ENCODE measurements around the gene MAP4K5. TPM values are rescaled to one million over a fixed set of nuclear protein-coding genes. Genes with fewer than 3 reads are reported as not detected.
A peak's percentile ranks its signal among the peaks of the same experiment; 100 is the strongest.

The MAP4K5 gene
- polyA plus RNA-seq, 1 experiment: 8.8 TPM

DNA sequence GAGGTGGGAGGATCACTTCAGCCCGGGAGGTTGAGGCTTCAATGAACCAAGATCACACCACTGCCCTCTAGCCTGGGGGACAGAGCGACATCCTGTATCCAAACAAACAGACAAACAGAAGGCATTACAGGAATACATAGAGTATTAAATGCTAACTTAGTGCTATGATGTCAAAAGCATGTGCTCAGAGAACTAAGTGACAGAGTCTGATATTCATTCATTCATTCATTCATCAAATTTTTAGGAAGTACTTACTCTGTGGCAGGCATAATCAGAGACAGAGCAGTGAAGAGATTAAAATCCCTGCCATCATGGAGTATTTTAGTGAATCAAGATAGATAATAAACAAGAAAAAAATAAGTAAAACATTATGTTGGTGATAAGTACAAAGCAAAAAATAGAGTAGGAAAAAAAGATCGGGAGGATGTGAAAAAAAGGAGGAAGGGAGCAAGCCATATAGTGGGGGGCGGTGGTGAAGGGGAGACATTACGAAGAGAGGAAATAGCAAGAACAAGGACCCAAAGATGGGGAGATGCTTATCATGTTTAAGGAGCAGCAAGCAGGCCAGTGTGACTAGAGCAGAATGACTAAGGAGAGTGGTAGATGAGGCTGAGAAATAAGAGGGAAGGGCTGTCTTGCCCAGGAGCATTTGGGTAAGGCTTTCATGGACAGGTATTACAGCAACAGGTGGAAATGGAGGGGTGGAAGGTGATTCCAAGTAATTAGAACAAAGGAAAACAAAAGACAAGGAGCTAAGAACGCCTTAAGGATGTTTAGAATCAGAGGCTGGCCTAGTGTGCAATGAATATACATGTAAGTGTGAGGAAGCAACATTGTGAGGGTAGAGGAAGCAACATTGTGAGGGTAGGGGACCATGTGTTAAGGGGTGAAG, 2.8 kb downstream of the MAP4K5 start:
- CTCF ChIA-PET: interaction anchor here (0.7 to 1.8 kb wide), 5 partner anchors 187 to 249 kb away, joined by 3 to 8 read pairs (median 5); no protein-coding TSS in a partner anchor
- no peak for DNase-seq (ENCODE audit: low read depth)
- no peak for TF ChIP-seq CTCF (IDR thresholded peaks at IDR 0.05; ENCODE audit: insufficient read depth, low read depth, low read length)
- Histone ChIP-seq H3K4me3 (ENCODE audit: low read depth, low read length) (peak overlapping the region; percentile 92), H3K36me3 (ENCODE audit: control insufficient read depth, insufficient read depth, low read length) (no peaks in the 10 kb centered on the region), H3K27me3 (ENCODE audit: control insufficient read depth, insufficient read depth, low read length) (no peaks in the 10 kb centered on the region)
- POLR2A ChIA-PET: no interaction called here

- H3K4me3 ChIP-seq (ENCODE audit: low read depth, low read length): no peak overlapping the region
- DNase-seq (ENCODE audit: low read depth): no peak
- TF ChIP-seq CTCF (IDR thresholded peaks at IDR 0.05; ENCODE audit: insufficient read depth, low read depth, low read length): no peak
- CTCF ChIA-PET: interaction anchor here (0.7 to 1.8 kb wide), 6 partner anchors 185 to 300 kb away, joined by 3 to 8 read pairs (median 4); no protein-coding TSS in a partner anchor
- no peaks in the 10 kb centered on the region for H3K36me3 ChIP-seq (ENCODE audit: control insufficient read depth, insufficient read depth, low read length)
- POLR2A ChIA-PET: no interaction called here
- H3K27me3 ChIP-seq (ENCODE audit: control insufficient read depth, insufficient read depth, low read length): no peaks in the 10 kb centered on the region
These were observed 4.4 kb downstream of the MAP4K5 start for GRCh38 chr14:50528000-50528399.

GRCh38 chr14:50524731-50525515, 7.4 kb downstream of the MAP4K5 start:
- no peak overlapping the region for H3K4me3 ChIP-seq (ENCODE audit: low read depth, low read length)
- ChIA-PET CTCF (interaction anchor here (2.7 kb wide), 1 partner anchor 204 kb away, joined by 13 read pairs; no protein-coding TSS in a partner anchor), POLR2A (no interaction called here)
- H3K36me3 ChIP-seq (ENCODE audit: control insufficient read depth, insufficient read depth, low read length): no peaks in the 10 kb centered on the region
- H3K27me3 ChIP-seq (ENCODE audit: control insufficient read depth, insufficient read depth, low read length): no peaks in the 10 kb centered on the region
- no peak for DNase-seq (ENCODE audit: low read depth)
- TF ChIP-seq CTCF (IDR thresholded peaks at IDR 0.05; ENCODE audit: insufficient read depth, low read depth, low read length): no peak

DNA sequence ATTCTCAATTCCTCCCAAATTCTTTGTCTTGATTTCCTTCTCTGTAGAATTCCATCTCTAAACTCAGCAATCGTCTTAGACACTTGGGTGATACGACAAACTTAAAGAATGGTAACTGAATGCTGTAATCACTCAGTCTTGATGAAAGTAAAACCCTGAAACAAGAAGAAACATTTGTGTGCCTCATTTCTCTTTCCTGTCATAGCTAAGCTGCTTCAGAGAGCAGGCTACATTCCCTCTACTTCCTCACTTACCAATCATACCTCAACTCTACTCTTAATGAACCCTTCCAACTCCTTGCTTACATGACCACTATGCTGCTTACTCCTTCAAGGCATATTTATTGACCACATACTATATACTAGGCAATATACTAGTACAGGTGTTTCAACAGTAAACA, 8.3 kb downstream of the MAP4K5 start:
- no peak for DNase-seq (ENCODE audit: low read depth)
- no peak overlapping the region for H3K4me3 ChIP-seq (ENCODE audit: low read depth, low read length)
- CTCF ChIA-PET: interaction anchor here (2.7 kb wide), 1 partner anchor 203 kb away, joined by 13 read pairs; no protein-coding TSS in a partner anchor
- H3K27me3 ChIP-seq (ENCODE audit: control insufficient read depth, insufficient read depth, low read length): no peaks in the 10 kb centered on the region
- POLR2A ChIA-PET: no interaction called here
- TF ChIP-seq CTCF (IDR thresholded peaks at IDR 0.05; ENCODE audit: insufficient read depth, low read depth, low read length): no peak
- H3K36me3 ChIP-seq (ENCODE audit: control insufficient read depth, insufficient read depth, low read length): no peaks in the 10 kb centered on the region

Data from BJ (cell line).